ENCODE data around the gene MAPK7.

The MAPK7 gene

GRCh38 chr17:19415806-19416775 lies 37.8 kb downstream of the MAPK7 start:
- TF ChIP-seq CTCF (IDR thresholded peaks at IDR 0.05) = no peak
- Histone ChIP-seq H3K4me1 (ENCODE audit: control insufficient read depth in 1 of 2, insufficient read depth in 1 of 2, low read depth in 1 of 2, low read length in 1 of 2) (no peaks in the 10 kb centered on the region), H3K36me3 (no peaks in the 10 kb centered on the region), H3K9me3 (no peaks in the 10 kb centered on the region), H3K27me3 (peaks cover 7% of the 10 kb centered on the region), H3K4me3 (ENCODE audit: low read depth in 1 of 2, low read length in 1 of 2) (no peak overlapping the region), H3K27ac (no peak overlapping the region)

- Histone ChIP-seq H3K4me3 (ENCODE audit: low read depth in 1 of 2, low read length in 1 of 2) (no peak overlapping the region), H3K9me3 (no peaks in the 10 kb centered on the region), H3K27ac (no peak overlapping the region), H3K4me1 (ENCODE audit: control insufficient read depth in 1 of 2, insufficient read depth in 1 of 2, low read depth in 1 of 2, low read length in 1 of 2) (no peaks in the 10 kb centered on the region), H3K36me3 (no peaks in the 10 kb centered on the region), H3K27me3 (no peaks in the 10 kb centered on the region)
- no peak for TF ChIP-seq CTCF (IDR thresholded peaks at IDR 0.05)
These were observed 39.3 kb downstream of the MAPK7 start for GRCh38 chr17:19417611-19418010.

GRCh38 chr17:19418251-19418992 lies 40.1 kb downstream of the MAPK7 start:
- Histone ChIP-seq H3K4me3 (ENCODE audit: low read depth in 1 of 2, low read length in 1 of 2) (no peak overlapping the region), H3K27ac (no peak overlapping the region), H3K4me1 (ENCODE audit: control insufficient read depth in 1 of 2, insufficient read depth in 1 of 2, low read depth in 1 of 2, low read length in 1 of 2) (no peaks in the 10 kb centered on the region), H3K9me3 (no peaks in the 10 kb centered on the region), H3K36me3 (no peaks in the 10 kb centered on the region), H3K27me3 (no peaks in the 10 kb centered on the region)
- TF ChIP-seq CTCF (IDR thresholded peaks at IDR 0.05) = no peak

GRCh38 chr17:19421219-19421618 lies 42.9 kb downstream of the MAPK7 start:
- H3K36me3 ChIP-seq = no peaks in the 10 kb centered on the region
- H3K4me1 ChIP-seq (ENCODE audit: control insufficient read depth in 1 of 2, insufficient read depth in 1 of 2, low read depth in 1 of 2, low read length in 1 of 2) = no peaks in the 10 kb centered on the region
- no peaks in the 10 kb centered on the region for H3K27me3 ChIP-seq
- no peak overlapping the region for H3K4me3 ChIP-seq (ENCODE audit: low read depth in 1 of 2, low read length in 1 of 2)
- H3K27ac ChIP-seq = no peak overlapping the region
- TF ChIP-seq CTCF (IDR thresholded peaks at IDR 0.05) = no peak
- H3K9me3 ChIP-seq = no peaks in the 10 kb centered on the region

GRCh38 chr17:19421926-19422325 lies 43.6 kb downstream of the MAPK7 start:
- Histone ChIP-seq H3K36me3 (no peaks in the 10 kb centered on the region), H3K4me3 (ENCODE audit: low read depth in 1 of 2, low read length in 1 of 2) (no peak overlapping the region), H3K27ac (no peak overlapping the region), H3K27me3 (no peaks in the 10 kb centered on the region), H3K9me3 (no peaks in the 10 kb centered on the region), H3K4me1 (ENCODE audit: control insufficient read depth in 1 of 2, insufficient read depth in 1 of 2, low read depth in 1 of 2, low read length in 1 of 2) (no peaks in the 10 kb centered on the region)
- no peak for TF ChIP-seq CTCF (IDR thresholded peaks at IDR 0.05)
